Keratinocyte (primary cell): ENCODE data around the gene FHAD1. TPM values are rescaled to one million over a fixed set of nuclear protein-coding genes. Genes with fewer than 3 reads are reported as not detected.

Experiments used
- DNase-seq: peaks from one replicate; pipeline ENCODE4 v3.0.0-alpha.2; 2011; ENCODE audit warnings: low read depth, missing footprints, low spot score
- FAIRE-seq: peaks from 2 replicates; lab custom pipeline; 2011; peaks lifted over from hg19 to GRCh38; lab: Jason Lieb, UNC
- H2AFZ ChIP-seq: 2 replicates; pipeline ENCODE4 v1.6.0; 2012; ENCODE audit warnings: low read length, control low read depth, inconsistent platforms; ENCODE audit not compliant: control insufficient read depth
- H3K27ac ChIP-seq: 2 replicates; pipeline ENCODE4 v1.5.1; 2011; ENCODE audit warnings: low read length; ENCODE audit not compliant: control insufficient read depth, insufficient read depth
- H3K27me3 ChIP-seq: 3 replicates; pipeline ENCODE4 v1.6.0; 2011; ENCODE audit warnings: low read length; ENCODE audit not compliant: control insufficient read depth, insufficient read depth; ENCODE audit errors: extremely low read depth
- H3K36me3 ChIP-seq, 2 experiments: 2 replicates in 1 of 2; 3 replicates in 1 of 2; pipeline ENCODE4 v1.5.1; 2011; ENCODE audit warnings: low read length in 2 of 2, mild to moderate bottlenecking in 1 of 2; ENCODE audit not compliant: control insufficient read depth in 2 of 2, insufficient read depth in 2 of 2; ENCODE audit errors: extremely low read depth in 1 of 2
- H3K4me1 ChIP-seq: 3 replicates; pipeline ENCODE4 v1.5.1; 2011; ENCODE audit warnings: low read length; ENCODE audit not compliant: control insufficient read depth, insufficient read depth; ENCODE audit errors: extremely low read depth
- H3K4me2 ChIP-seq: 3 replicates; pipeline ENCODE4 v1.6.0; 2011; ENCODE audit warnings: low read depth, low read length; ENCODE audit not compliant: control insufficient read depth, insufficient read depth; ENCODE audit errors: extremely low read depth
- H3K4me3 ChIP-seq, 3 experiments: fragments of 200-600 bp in 1 of 3; sonication (generic) in 1 of 3; 2 replicates in 2 of 3; 3 replicates in 1 of 3; pipeline ENCODE4 v1.5.1; 2011 to 2016; ENCODE audit warnings: low read length in 3 of 3, mild to moderate bottlenecking in 3 of 3, control low read depth in 2 of 3, inconsistent platforms in 1 of 3, low read depth in 1 of 3, mixed read lengths in 1 of 3, mixed run types in 1 of 3, moderate library complexity in 1 of 3; ENCODE audit not compliant: control insufficient read depth in 2 of 3, insufficient read depth in 2 of 3; ENCODE audit errors: extremely low read depth in 1 of 3
- H3K79me2 ChIP-seq: 2 replicates; pipeline ENCODE4 v1.6.0; 2012; ENCODE audit warnings: low read length; ENCODE audit not compliant: control insufficient read depth, insufficient read depth
- H3K9ac ChIP-seq: 3 replicates; pipeline ENCODE4 v1.6.0; 2011; ENCODE audit warnings: low read length; ENCODE audit not compliant: control insufficient read depth, insufficient read depth; ENCODE audit errors: extremely low read depth
- H3K9me1 ChIP-seq: 3 replicates; pipeline ENCODE4 v1.6.0; 2011; ENCODE audit warnings: low read length; ENCODE audit not compliant: control insufficient read depth, insufficient read depth; ENCODE audit errors: extremely low read depth
- H3K9me3 ChIP-seq: 2 replicates; pipeline ENCODE4 v1.5.1; 2012; ENCODE audit warnings: low read depth, low read length; ENCODE audit not compliant: control insufficient read depth
- H4K20me1 ChIP-seq: 3 replicates; pipeline ENCODE4 v1.6.0; 2011; ENCODE audit warnings: low read length; ENCODE audit not compliant: control insufficient read depth, insufficient read depth; ENCODE audit errors: extremely low read depth
- CTCF ChIP-seq, 3 experiments: IDR thresholded peaks in 1 of 3; conservative IDR thresholded peaks in 1 of 3; optimal IDR thresholded peaks in 1 of 3; 2 replicates in 2 of 3; 3 replicates in 1 of 3; pipeline versions ENCODE3 to v1.5.1; 2011; ENCODE audit warnings: low read length in 3 of 3, mild to moderate bottlenecking in 3 of 3, moderate library complexity in 2 of 3, control low read depth in 1 of 3, inconsistent platforms in 1 of 3; ENCODE audit not compliant: insufficient read depth in 2 of 3; ENCODE audit errors: extremely low read depth in 1 of 3
- EZH2 ChIP-seq: IDR thresholded peaks from one replicate; pipeline ENCODE4 v1.6.1; 2012; ENCODE audit warnings: inconsistent platforms, mild to moderate bottlenecking, low read length, moderate library complexity
- dilution Hi-C: fragments of 300-500 bp; cut with MboI; formaldehyde crosslinking; loops from one replicate; pipeline ENCODE4 v1.7.0; 2020; ENCODE audit warnings: low sequenced_read_pairs; ENCODE audit not compliant: extremely low pct_ligation_motif_present
- polyA plus RNA-seq, 5 experiments: library from polyadenylated mRNA; depleted of rRNA in 3 of 5; stranded (reverse) in 3 of 5; stranded (forward) in 1 of 5; unstranded in 1 of 5; fragments of >200 nt; gene quantifications; 1 replicate in 1 of 5; 2 replicates in 3 of 5; 3 replicates in 1 of 5; pipeline versions ENCODE4 v1.2.1 to v1.2.3, GENCODE V29; 2011 to 2012; ENCODE audit warnings: missing spikeins in 2 of 5, low read depth in 1 of 5, low replicate concordance in 1 of 5

FHAD1 gene
- polyA plus RNA-seq, 1 donor (not counting 4 experiments of a cell fraction or from before 2014, with no cell fraction given) = 0.09 TPM

DNA sequence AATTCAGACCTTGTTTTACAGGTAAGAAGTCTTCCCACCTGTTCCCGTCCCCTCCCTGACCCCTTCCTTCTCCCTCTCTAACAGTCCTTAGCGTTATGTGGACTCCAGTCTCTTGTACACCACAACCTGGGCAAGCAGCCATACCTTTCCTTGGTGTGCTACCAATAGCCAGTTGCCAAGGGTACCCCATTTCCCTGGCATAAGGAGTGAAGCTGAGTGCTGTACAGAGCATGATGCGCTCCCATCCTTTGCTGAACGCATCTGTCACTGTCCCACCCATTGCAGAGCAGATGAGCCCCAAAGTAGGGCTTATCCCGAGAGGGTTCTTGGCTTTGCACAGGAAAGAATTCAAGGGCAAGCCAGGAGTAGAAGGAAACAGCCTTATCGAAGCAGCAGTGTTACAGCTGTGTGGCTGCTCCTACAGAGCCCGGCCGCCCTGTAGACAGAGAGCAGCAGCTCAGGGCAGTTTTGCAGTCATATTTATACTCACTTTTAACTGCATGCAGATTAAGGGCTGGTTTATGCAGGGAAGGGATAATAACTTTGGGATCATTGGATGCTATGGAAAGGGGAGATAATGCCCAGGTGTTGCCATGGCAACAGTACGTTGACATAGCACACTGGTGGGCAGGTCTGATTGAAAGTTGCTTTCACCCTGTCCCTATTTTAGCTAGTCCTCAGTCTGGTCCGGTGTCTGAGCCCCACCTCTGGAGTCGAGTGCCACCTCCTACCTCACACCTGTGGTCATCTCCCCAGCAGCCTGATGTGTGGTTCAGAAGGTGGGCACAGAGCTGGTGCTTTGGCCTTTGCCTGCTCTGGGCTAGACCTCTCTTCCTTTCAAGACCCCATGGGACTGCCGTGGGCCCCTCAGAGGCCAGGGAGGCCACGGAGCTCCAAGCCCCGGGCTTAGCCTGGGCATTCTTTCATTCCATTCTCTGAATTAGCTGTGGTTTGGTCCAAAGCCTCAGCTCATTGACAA, 5.1 kb downstream of the FHAD1 start:
- H3K4me1 ChIP-seq = no peaks in the 10 kb centered on the region
- no peak for TF ChIP-seq EZH2
- TF ChIP-seq CTCF (optimal IDR thresholded peaks at IDR 0.05 in 1 of 3, IDR thresholded peaks at IDR 0.05 in 1 of 3, conservative IDR thresholded peaks at IDR 0.05 in 1 of 3; ENCODE audit: extremely low read depth in 1 of 3, insufficient read depth in 2 of 3, low read length in 3 of 3) = no peak
- no peaks in the 10 kb centered on the region for H3K9me1 ChIP-seq
- H4K20me1 ChIP-seq = no peaks in the 10 kb centered on the region
- H3K9me3 ChIP-seq = no peaks in the 10 kb centered on the region
- H2AFZ ChIP-seq = no peak overlapping the region
- no peak for FAIRE-seq
- no peaks in the 10 kb centered on the region for H3K36me3 ChIP-seq
- no peaks in the 10 kb centered on the region for H3K27me3 ChIP-seq
- H3K9ac ChIP-seq = no peak overlapping the region
- H3K4me2 ChIP-seq = no peak overlapping the region
- no peak overlapping the region for H3K27ac ChIP-seq
- H3K4me3 ChIP-seq = no peak overlapping the region
- no peaks in the 10 kb centered on the region for H3K79me2 ChIP-seq
- DNase-seq = no peak
- dilution Hi-C loops = no loop called here

DNA sequence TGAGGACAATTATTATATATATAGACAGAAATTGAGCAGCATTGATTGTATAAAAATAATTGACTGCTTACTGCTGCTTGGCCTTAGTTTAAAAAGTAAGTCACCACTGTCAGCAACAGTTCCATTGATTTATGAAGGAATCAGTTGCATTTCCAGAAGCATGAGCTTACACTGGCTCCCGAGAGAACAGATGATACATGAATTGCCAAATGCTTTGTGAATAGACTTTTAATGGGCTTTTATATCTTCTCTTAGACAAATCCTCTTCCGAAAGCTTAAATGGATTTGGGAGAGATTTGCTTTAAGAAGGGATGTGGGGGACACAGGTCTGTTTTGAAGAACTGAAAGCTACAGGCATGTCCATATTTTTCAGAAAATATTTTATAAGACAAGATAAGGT, 7.5 kb downstream of the FHAD1 start:
- Histone ChIP-seq H3K4me1 (no peaks in the 10 kb centered on the region), H3K9ac (no peak overlapping the region), H3K36me3 (no peaks in the 10 kb centered on the region), H4K20me1 (no peaks in the 10 kb centered on the region), H3K79me2 (no peaks in the 10 kb centered on the region), H3K9me3 (no peaks in the 10 kb centered on the region), H3K27me3 (no peaks in the 10 kb centered on the region), H3K4me2 (no peak overlapping the region), H3K4me3 (no peak overlapping the region), H3K27ac (no peak overlapping the region), H3K9me1 (no peaks in the 10 kb centered on the region), H2AFZ (no peak overlapping the region)
- dilution Hi-C loops = no loop called here
- TF ChIP-seq EZH2 (no peak), CTCF (optimal IDR thresholded peaks at IDR 0.05 in 1 of 3, IDR thresholded peaks at IDR 0.05 in 1 of 3, conservative IDR thresholded peaks at IDR 0.05 in 1 of 3; ENCODE audit: extremely low read depth in 1 of 3, insufficient read depth in 2 of 3, low read length in 3 of 3) (no peak)
- no peak for DNase-seq
- FAIRE-seq = no peak
